HFF-Myc (cell line): ENCODE data around the gene TICAM1.
"Not testable (repeated sequence)": the region's sequence is repeated elsewhere in the genome, so short reads cannot be mapped to it uniquely, and the experiment has no call there.

Experiments used
- DNase-seq: peaks from one replicate; pipeline ENCODE4 v3.0.0-alpha.2; 2011; ENCODE audit warnings: low read depth; ENCODE audit errors: extremely low read depth
- H3K4me3 ChIP-seq: replicated peaks from 2 replicates; pipeline ENCODE4 v1.5.1; 2011; ENCODE audit warnings: low read depth, mild to moderate bottlenecking, control low read depth, low read length
- TF ChIP-seq, protein P1 (sequence below): IDR thresholded peaks from 2 replicates; pipeline ENCODE4 v1.5.1; 2012; ENCODE audit warnings: mild to moderate bottlenecking, low read depth, low read length, control low read depth; ENCODE audit errors: missing control alignments

Gene TICAM1

DNA sequence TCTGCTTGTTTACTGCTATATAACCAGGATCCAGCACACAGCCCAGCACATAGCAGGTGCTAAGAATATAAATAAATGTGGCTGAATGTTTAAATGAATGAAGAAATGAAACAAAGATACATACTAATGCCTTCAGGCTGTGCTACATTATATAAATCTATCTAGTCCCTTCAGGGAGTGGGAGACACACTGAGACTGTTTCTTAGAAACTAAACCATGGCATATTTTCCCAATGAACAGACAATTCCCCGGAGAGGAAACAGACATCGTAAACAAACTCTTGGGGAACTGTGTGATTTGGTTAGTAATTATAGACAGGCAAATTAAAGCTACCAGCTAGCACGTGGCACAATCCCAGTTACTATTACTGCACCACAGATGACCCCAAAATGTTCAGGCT, 49.7 kb downstream of the TICAM1 start:
- no peak for DNase-seq
- TF ChIP-seq, protein P1, sequence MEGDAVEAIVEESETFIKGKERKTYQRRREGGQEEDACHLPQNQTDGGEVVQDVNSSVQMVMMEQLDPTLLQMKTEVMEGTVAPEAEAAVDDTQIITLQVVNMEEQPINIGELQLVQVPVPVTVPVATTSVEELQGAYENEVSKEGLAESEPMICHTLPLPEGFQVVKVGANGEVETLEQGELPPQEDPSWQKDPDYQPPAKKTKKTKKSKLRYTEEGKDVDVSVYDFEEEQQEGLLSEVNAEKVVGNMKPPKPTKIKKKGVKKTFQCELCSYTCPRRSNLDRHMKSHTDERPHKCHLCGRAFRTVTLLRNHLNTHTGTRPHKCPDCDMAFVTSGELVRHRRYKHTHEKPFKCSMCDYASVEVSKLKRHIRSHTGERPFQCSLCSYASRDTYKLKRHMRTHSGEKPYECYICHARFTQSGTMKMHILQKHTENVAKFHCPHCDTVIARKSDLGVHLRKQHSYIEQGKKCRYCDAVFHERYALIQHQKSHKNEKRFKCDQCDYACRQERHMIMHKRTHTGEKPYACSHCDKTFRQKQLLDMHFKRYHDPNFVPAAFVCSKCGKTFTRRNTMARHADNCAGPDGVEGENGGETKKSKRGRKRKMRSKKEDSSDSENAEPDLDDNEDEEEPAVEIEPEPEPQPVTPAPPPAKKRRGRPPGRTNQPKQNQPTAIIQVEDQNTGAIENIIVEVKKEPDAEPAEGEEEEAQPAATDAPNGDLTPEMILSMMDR = no peak
- no peak overlapping the region for H3K4me3 ChIP-seq

DNA sequence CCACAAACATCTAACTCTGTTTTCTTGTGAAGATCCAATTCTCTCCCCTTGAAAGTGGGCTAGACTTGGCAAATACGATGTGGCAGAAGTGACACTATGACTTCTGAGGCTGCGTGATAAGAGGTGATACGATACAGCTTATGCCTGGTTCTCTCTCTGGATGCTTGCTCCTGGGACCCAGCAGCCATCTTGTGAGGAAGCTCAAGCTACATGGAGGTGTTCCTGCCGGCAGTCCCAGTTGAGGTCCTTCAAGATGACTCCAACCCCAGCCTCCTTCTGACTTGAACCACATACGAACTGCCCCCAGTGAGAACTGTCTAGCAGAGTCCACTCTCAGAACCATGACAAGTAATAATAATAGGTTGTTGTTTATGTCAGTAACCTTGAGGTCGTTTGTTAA, 50.7 kb downstream of the TICAM1 start:
- H3K4me3 ChIP-seq = no peak overlapping the region
- TF ChIP-seq, protein P1 = no peak
- no peak for DNase-seq

DNA sequence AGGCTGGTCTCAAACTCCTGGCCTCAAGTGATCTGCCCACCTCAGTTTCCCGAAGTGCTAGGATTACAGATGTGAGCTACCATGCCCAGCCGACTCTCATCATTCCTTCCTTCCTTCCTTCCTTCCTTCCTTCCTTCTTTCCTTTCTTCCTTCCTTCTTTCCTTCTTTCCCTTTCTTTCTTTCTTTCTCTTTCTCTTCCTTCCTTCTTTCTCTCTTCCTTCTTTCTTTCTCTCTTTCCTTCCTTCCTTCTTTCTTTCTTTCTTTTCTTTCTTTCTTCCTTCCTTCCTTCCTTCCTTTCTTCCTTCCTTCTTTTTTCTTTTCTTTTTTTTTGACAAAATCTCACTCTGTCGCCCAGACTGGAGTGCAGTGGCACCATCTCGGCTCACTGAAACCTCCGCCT, 53.4 kb downstream of the TICAM1 start:
- H3K4me3 ChIP-seq, DNase-seq: not testable (repeated sequence)

DNA sequence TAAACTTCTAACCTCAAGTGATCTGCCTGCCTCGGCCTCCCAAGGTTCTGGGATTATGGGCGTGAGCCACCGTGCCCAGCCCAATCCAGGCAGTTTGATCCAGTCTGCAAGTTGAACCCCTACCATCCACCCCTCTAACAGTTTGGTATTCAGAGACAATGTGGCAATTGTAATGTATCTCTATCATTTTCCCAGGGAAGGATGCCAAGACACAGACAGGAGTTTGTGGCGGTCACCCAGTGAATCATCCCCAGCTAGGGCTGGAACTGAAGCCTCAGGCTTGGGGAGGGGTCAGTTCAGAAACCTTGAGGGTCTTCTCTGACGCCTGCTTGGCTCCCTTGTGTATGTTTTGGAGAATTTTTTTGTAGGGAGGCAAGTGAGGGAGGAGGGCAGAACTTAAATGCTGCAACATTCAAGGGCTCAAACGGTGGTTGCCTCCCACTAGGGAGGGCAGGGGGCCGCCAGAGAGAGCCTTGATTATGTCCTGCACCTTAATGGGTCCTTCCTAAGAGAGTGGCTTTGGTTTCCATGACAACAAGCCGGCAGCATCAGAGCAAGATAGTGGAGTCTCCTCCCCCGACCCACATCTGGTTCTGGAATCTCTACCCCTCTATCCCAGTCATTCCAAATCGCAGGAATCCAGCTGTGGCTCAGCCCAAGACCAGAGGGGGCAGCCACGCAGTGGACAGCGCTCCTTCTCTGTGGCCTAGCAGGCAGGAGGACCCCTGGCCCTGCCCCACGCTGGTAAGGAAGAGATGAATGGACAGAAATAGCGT, 54.9 kb downstream of the TICAM1 start:
- TF ChIP-seq, protein P1 = no peak
- no peak overlapping the region for H3K4me3 ChIP-seq
- DNase-seq = no peak

DNA sequence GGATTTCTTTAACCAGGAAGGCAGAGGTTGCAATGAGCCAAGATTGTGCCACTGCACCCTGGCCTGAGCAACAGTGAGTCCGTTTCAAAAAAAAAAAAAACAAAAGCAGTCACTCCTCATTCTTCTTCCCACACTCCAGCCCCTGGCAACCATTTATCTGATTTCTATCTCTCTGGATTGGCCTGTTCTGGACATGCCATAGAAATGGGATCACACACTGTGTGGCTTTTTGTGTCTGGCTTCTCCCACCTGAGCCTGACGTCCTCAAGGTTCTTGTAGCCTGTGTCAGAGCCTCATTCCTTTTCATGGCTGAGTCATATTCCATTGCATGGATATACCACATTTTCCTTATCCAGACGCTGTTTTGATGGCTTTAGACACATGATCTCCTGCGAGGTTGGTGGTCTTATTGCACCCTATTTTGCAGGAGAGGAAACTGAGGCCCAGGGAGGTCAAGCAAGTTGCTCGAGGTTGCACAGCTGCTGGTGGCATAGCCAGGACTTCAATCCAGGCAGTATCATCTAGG, 55.8 kb downstream of the TICAM1 start:
- H3K4me3 ChIP-seq = no peak overlapping the region
- no peak for DNase-seq

DNA sequence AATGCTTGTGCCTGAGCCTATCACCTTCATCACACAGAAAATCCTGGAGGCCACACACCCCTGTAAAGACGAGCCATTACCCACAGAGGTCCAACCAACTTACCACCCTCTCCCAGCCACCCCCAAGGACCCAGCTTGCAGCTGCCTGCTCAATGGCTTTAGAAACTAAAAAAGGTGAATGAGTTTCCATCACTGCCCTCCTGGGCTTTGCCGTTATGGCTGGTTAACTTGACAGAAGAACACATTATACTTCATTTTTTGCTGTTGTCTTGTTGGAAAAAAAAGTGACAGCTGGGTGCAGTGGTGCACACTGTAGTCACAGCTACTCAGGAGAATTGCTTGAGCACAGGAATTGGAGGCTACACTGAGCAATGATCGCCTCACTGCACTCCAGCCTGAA, 57.4 kb downstream of the TICAM1 start:
- TF ChIP-seq, protein P1 = no peak
- H3K4me3 ChIP-seq = no peak overlapping the region
- DNase-seq = no peak

More for the DNA sequence above, 55.8 kb downstream of the TICAM1 start:
- TF ChIP-seq, protein P1 = no peak

DNA sequence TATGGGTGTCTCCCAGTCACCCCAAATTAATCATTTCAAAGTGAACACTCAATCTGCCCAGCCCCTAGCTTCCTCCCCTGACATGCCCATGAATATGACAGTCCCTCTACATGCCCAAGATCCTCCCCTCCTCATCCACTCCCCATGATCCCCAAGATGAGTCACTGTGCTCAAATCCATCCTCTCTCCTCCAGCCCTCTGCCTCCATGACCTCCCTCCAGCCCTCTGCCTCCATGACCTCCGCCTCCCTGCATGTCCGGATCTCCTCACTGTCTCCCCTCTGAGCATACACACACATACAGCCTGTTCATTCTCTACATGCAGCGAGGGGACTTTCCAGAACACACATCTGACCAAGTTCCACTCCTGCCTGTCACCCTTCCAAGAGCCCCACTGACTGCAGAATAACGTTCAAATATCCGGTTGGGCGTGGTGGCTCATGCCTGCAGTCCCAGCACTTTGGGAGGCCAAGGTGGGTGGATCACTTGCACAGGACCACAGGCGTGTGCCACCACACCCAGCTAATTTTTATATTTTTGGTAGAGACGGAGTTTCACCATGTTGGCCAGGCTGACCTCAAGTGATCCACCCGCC, 58.4 kb downstream of the TICAM1 start:
- TF ChIP-seq, protein P1 = no peak
- no peak overlapping the region for H3K4me3 ChIP-seq
- no peak for DNase-seq
